Measurements from ENCODE around the gene AHCYL2. TPM values are rescaled to one million over a fixed set of nuclear protein-coding genes. Genes with fewer than 3 reads are reported as not detected.

The AHCYL2 gene
- total RNA-seq, 2 experiments from 2014 or later: 16.4 to 17.1 TPM

DNA sequence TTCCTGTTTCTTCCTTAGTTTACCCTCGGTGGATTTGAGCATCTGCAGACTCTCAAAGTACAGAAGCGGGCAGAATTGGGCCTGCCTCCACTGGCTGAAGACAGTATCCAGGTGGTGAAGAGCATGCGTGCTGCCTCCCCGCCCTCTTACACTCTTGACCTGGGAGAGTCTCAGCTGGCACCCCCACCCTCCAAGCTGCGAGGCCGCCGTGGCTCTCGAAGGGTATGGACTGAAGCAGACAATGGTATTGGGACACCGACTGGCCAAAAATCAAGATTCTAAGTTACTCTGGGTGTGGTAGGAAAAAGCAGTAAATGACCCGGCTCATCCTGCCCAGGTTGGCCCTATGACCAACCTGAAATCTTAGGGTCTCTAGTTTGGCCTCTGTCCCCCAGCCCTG lies 231.6 kb downstream of the AHCYL2 start:
- H3K36me3 Mint-ChIP-seq: peaks cover 41% of the 10 kb centered on the region
- no peak overlapping the region for H3K27ac Mint-ChIP-seq
- CTCF ChIA-PET: interaction anchor here (0.6 kb wide), 1 partner anchor 522 kb away, joined by 3 read pairs; no protein-coding TSS in a partner anchor
- H3K9me3 Mint-ChIP-seq: no peaks in the 10 kb centered on the region
- H3K4me3 Mint-ChIP-seq: no peak overlapping the region
- DNase-seq: no peak
- POLR2A ChIA-PET: no interaction called here
- intact Hi-C loops (cut with micrococcal nuclease): no loop called here
- H3K27me3 Mint-ChIP-seq: no peaks in the 10 kb centered on the region
- peaks cover 2% of the 10 kb centered on the region for H3K4me1 Mint-ChIP-seq (ENCODE audit: low read depth)

GRCh38 chr7:129457101-129457500 lies 232.3 kb downstream of the AHCYL2 start:
- Mint-ChIP-seq H3K9me3 (no peaks in the 10 kb centered on the region), H3K4me1 (ENCODE audit: low read depth) (peaks cover 2% of the 10 kb centered on the region), H3K27ac (no peak overlapping the region), H3K27me3 (no peaks in the 10 kb centered on the region), H3K36me3 (peaks cover 35% of the 10 kb centered on the region), H3K4me3 (no peak overlapping the region)
- intact Hi-C loops (cut with micrococcal nuclease): no loop called here
- ChIA-PET POLR2A (no interaction called here), CTCF (no interaction called here)
- DNase-seq: no peak

DNA sequence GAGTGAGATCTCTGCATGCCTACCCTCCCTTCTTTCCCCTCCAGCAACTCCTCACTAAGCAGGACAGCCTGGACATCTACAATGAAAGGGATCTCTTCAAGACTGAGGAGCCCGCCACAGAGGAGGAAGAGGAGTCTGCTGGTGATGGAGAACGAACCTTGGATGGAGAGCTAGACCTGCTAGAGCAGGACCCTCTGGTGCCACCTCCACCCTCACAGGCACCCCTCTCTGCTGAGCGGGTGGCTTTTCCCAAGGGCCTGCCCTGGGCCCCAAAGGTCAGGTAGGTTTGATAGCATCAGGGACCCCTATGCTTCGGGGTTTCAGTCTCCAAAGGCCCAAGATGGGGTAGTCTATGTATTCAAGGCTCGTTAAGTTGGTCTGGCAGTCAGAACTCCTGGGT lies 233.3 kb downstream of the AHCYL2 start:
- Mint-ChIP-seq H3K27ac (no peak overlapping the region), H3K9me3 (no peaks in the 10 kb centered on the region)
- POLR2A ChIA-PET: no interaction called here

DNA sequence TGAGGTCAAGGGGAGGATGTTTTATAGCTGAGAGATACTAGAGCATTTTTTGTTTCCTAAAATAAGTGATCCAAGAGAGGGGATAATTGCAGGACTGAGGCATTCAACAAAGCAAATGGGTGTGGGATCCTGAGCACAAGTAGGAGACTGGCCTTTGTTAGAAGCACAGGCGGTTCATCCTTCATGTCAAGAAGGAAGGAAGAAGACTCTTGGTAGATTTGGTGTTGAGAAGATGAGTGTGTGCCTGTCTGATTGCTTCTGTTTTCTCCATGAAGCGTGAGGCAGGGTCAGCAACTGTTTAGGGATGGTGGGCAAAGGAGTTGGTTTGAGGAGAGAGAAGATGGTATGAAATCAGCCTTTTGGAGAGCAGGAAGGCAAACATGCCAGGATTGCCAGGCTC lies 237.0 kb downstream of the AHCYL2 start:
- no peak for DNase-seq
- Mint-ChIP-seq H3K4me3 (no peak overlapping the region), H3K36me3 (peaks cover 35% of the 10 kb centered on the region), H3K27ac (no peak overlapping the region), H3K9me3 (no peaks in the 10 kb centered on the region), H3K27me3 (no peaks in the 10 kb centered on the region), H3K4me1 (ENCODE audit: low read depth) (no peaks in the 10 kb centered on the region)
- ChIA-PET POLR2A (no interaction called here), CTCF (interaction anchor here (0.8 to 1.1 kb wide), 2 partner anchors 10 to 86 kb away, joined by 3 read pairs; no protein-coding TSS in a partner anchor)
- intact Hi-C loops (cut with micrococcal nuclease): no loop called here

More for the DNA sequence above, 233.3 kb downstream of the AHCYL2 start:
- Mint-ChIP-seq H3K4me1 (ENCODE audit: low read depth) (no peaks in the 10 kb centered on the region), H3K36me3 (peaks cover 33% of the 10 kb centered on the region), H3K27me3 (no peaks in the 10 kb centered on the region), H3K4me3 (no peak overlapping the region)
- intact Hi-C loops (cut with micrococcal nuclease): no loop called here
- CTCF ChIA-PET: interaction anchor here (0.6 kb wide), 1 partner anchor 112 kb away, joined by 3 read pairs; no protein-coding TSS in a partner anchor
- DNase-seq: no peak

DNA sequence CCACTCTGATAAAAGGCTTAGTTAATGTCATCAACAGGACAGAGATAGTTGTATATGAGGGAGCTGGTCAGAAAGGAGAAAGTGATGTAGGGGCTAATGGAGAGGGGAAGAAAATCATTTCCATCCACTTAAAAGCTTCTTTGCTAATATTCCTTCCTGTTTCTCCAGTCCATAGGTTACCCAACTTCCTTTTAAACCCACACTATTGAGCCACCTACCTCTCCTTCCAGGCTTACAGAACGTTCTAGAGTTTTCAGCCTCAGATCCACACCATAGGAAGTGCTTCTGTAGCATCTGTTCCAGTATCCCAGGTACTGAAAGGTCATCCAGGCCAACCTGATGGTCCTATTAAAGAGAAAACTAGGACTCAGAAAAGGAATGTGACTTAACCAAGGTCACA lies 237.6 kb downstream of the AHCYL2 start:
- Mint-ChIP-seq H3K9me3 (no peaks in the 10 kb centered on the region), H3K27me3 (no peaks in the 10 kb centered on the region), H3K4me3 (no peak overlapping the region), H3K4me1 (ENCODE audit: low read depth) (no peaks in the 10 kb centered on the region), H3K27ac (no peak overlapping the region), H3K36me3 (peaks cover 37% of the 10 kb centered on the region)
- intact Hi-C loops (cut with micrococcal nuclease): no loop called here
- ChIA-PET CTCF (interaction anchor here (0.8 kb wide), 1 partner anchor 86 kb away, joined by 3 read pairs; no protein-coding TSS in a partner anchor), POLR2A (no interaction called here)
- DNase-seq: no peak

GRCh38 chr7:129464194-129464593 lies 239.4 kb downstream of the AHCYL2 start:
- ChIA-PET POLR2A (interaction anchor here (1.2 kb wide), 1 partner anchor 26 kb away, joined by 4 read pairs; no protein-coding TSS in a partner anchor), CTCF (interaction anchor here (1.6 kb wide), 1 partner anchor 97 kb away, joined by 6 read pairs; no protein-coding TSS in a partner anchor)
- Mint-ChIP-seq H3K4me1 (ENCODE audit: low read depth) (no peaks in the 10 kb centered on the region), H3K27ac (no peak overlapping the region), H3K36me3 (peaks cover 50% of the 10 kb centered on the region), H3K27me3 (no peaks in the 10 kb centered on the region), H3K9me3 (no peaks in the 10 kb centered on the region), H3K4me3 (no peak overlapping the region)
- DNase-seq: no peak
- intact Hi-C loops (cut with micrococcal nuclease): no loop called here

- intact Hi-C loops (cut with micrococcal nuclease): no loop called here
- Mint-ChIP-seq H3K27ac (no peak overlapping the region), H3K4me3 (no peak overlapping the region), H3K36me3 (peaks cover 54% of the 10 kb centered on the region), H3K9me3 (no peaks in the 10 kb centered on the region), H3K4me1 (ENCODE audit: low read depth) (no peaks in the 10 kb centered on the region), H3K27me3 (no peaks in the 10 kb centered on the region)
- no peak for DNase-seq
- ChIA-PET CTCF (interaction anchor here (1.6 kb wide), 1 partner anchor 98 kb away, joined by 6 read pairs; no protein-coding TSS in a partner anchor), POLR2A (interaction anchor here (1.2 kb wide), 1 partner anchor 26 kb away, joined by 4 read pairs; no protein-coding TSS in a partner anchor)
These were observed 240.2 kb downstream of the AHCYL2 start for GRCh38 chr7:129465080-129465479.

GRCh38 chr7:129466796-129467195 lies 242.0 kb downstream of the AHCYL2 start:
- intact Hi-C loops (cut with micrococcal nuclease): no loop called here
- Mint-ChIP-seq H3K27me3 (no peaks in the 10 kb centered on the region), H3K27ac (no peak overlapping the region), H3K4me3 (no peak overlapping the region), H3K9me3 (no peaks in the 10 kb centered on the region), H3K4me1 (ENCODE audit: low read depth) (peaks cover 13% of the 10 kb centered on the region), H3K36me3 (peaks cover 65% of the 10 kb centered on the region)
- ChIA-PET CTCF (interaction anchor here (1.0 to 8.2 kb wide), 2 partner anchors 90 to 100 kb away, joined by 3 to 114 read pairs; no protein-coding TSS in a partner anchor), POLR2A (no interaction called here)
- no peak for DNase-seq

DNA sequence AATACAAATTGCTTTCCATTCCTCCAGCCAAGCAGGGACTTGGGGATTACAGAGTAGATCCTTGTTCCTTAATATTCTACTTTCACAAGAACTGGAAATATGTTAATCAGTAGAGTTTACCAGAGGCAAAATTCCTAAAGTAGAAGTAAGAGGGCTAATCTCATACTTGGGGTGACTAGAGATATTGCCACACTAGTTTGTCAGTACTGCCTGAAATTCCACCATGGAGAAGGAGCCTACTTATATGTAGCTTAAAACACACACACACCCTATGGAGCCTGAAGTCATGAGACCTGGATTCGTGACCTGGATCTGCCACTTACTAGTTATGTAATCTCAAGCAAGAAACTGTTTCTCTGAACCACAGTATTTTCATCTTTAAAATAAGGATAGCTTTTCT lies 243.3 kb downstream of the AHCYL2 start:
- Mint-ChIP-seq H3K27me3 (no peaks in the 10 kb centered on the region), H3K27ac (no peak overlapping the region), H3K4me1 (ENCODE audit: low read depth) (peaks cover 13% of the 10 kb centered on the region), H3K4me3 (no peak overlapping the region), H3K9me3 (no peaks in the 10 kb centered on the region), H3K36me3 (peaks cover 63% of the 10 kb centered on the region)
- intact Hi-C loops (cut with micrococcal nuclease): no loop called here
- CTCF ChIA-PET: interaction anchor here (1.0 to 8.2 kb wide), 2 partner anchors 28 to 101 kb away, joined by 4 to 114 read pairs; no protein-coding TSS in a partner anchor
- no peak for DNase-seq
- POLR2A ChIA-PET: no interaction called here

DNA sequence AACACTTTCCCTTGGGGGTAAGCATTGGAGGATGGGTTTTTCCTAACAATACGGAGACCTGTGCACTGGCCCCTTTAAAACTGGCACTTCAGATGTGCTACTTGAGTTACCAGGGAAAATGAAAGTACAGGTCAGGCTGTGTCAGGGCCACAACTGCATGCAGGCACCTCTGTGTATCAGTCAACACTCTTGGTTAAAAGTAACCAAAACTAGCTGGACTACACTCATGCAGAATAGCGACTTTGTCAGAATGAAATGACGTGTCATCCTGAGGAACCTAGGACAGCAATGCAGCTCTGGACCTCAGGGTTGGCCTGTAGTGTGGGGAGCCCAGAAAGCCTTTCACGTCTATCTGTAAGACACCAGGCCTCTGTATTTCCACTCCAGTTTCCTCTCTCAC lies 243.7 kb downstream of the AHCYL2 start:
- POLR2A ChIA-PET: no interaction called here
- no peaks in the 10 kb centered on the region for H3K9me3 Mint-ChIP-seq
- CTCF ChIA-PET: interaction anchor here (0.6 to 8.2 kb wide), 5 partner anchors 92 to 168 kb away, joined by 3 to 114 read pairs (median 4); no protein-coding TSS in a partner anchor
- intact Hi-C loops (cut with micrococcal nuclease): no loop called here
- peaks cover 13% of the 10 kb centered on the region for H3K4me1 Mint-ChIP-seq (ENCODE audit: low read depth)
- peak; percentile 13 for DNase-seq
- H3K27me3 Mint-ChIP-seq: no peaks in the 10 kb centered on the region
- no peak overlapping the region for H3K4me3 Mint-ChIP-seq
- no peak overlapping the region for H3K27ac Mint-ChIP-seq
- H3K36me3 Mint-ChIP-seq: peaks cover 60% of the 10 kb centered on the region

- Mint-ChIP-seq H3K27me3 (no peaks in the 10 kb centered on the region), H3K4me3 (no peak overlapping the region), H3K27ac (no peak overlapping the region), H3K9me3 (no peaks in the 10 kb centered on the region), H3K4me1 (ENCODE audit: low read depth) (peaks cover 13% of the 10 kb centered on the region), H3K36me3 (peaks cover 53% of the 10 kb centered on the region)
- intact Hi-C loops (cut with micrococcal nuclease): loop anchor here (5.0 to 10.0 kb wide), 2 partner anchors 245 to 357 kb away; partner anchors contain the start of gene AHCYL2
- CTCF ChIA-PET: interaction anchor here (1.0 to 8.2 kb wide), 7 partner anchors 36 to 138 kb away, joined by 3 to 114 read pairs (median 4); partner anchors contain the start of gene STRIP2
- POLR2A ChIA-PET: no interaction called here
- DNase-seq: no peak
These were observed 245.1 kb downstream of the AHCYL2 start for GRCh38 chr7:129469930-129470329.

- POLR2A ChIA-PET: interaction anchor here (0.9 to 1.8 kb wide), 2 partner anchors 36 to 102 kb away, joined by 3 to 7 read pairs; partner anchors contain the start of gene STRIP2
- Mint-ChIP-seq H3K4me3 (no peak overlapping the region), H3K27ac (no peak overlapping the region), H3K27me3 (no peaks in the 10 kb centered on the region), H3K4me1 (ENCODE audit: low read depth) (peaks cover 13% of the 10 kb centered on the region), H3K36me3 (peaks cover 53% of the 10 kb centered on the region), H3K9me3 (no peaks in the 10 kb centered on the region)
- DNase-seq: no peak
- intact Hi-C loops (cut with micrococcal nuclease): loop anchor here (5.0 to 10.0 kb wide), 2 partner anchors 246 to 357 kb away; partner anchors contain the start of gene AHCYL2
- CTCF ChIA-PET: interaction anchor here (0.8 to 8.2 kb wide), 11 partner anchors 23 to 173 kb away, joined by 3 to 114 read pairs (median 4); partner anchors contain the start of gene STRIP2
These were observed 245.6 kb downstream of the AHCYL2 start for GRCh38 chr7:129470411-129470810.

Data from activated CD4-positive, alpha-beta memory T cell treated with anti-CD3 and anti-CD28 coated beads for 36 hours (primary cell).